IMR-90 (cell line): ENCODE data around the gene KLHL14. TPM values are rescaled to one million over a fixed set of nuclear protein-coding genes. Genes with fewer than 3 reads are reported as not detected.

Experiments
- ATAC-seq: fragments of 200-7000 bp; cut with Tn5 transposase; 2 replicates; pipeline ENCODE4 v1.9.1; 2020; ENCODE audit warnings: low read depth, mild to moderate bottlenecking, moderate library complexity
- BruUV-seq: library from RNA; stranded (reverse); fragments of 400-500 nt; replicated peaks from 2 replicates; lab custom pipeline; 2021; lab: Mats Ljungman, UMichigan
- CTCF ChIA-PET: fragments of 300-600 bp; formaldehyde crosslinking; extraction: SDS; loops from one replicate; lab custom pipeline; 2021; ENCODE audit warnings: antibody characterized with exemption; lab: Yijun Ruan, JAX
- POLR2A ChIA-PET: fragments of 300-600 bp; sonication (Branson Sonifier 250); formaldehyde crosslinking; loops from one replicate; lab custom pipeline; 2022; ENCODE audit warnings: antibody characterized with exemption; ENCODE audit not compliant: unreplicated experiment; lab: Charles Lee
- DNase-seq: peaks from one replicate; pipeline ENCODE4 v3.0.0; 2013
- H2AFZ ChIP-seq: replicated peaks from 2 replicates; pipeline ENCODE3; 2013; ENCODE audit warnings: low read length, mild to moderate bottlenecking; ENCODE audit not compliant: poor library complexity
- H2AK5ac ChIP-seq: 2 replicates; pipeline ENCODE4 v1.6.1; 2013; ENCODE audit warnings: low read depth, low read length, inconsistent platforms
- H2AK9ac ChIP-seq: replicated peaks from 2 replicates; pipeline ENCODE3; 2013; ENCODE audit warnings: mild to moderate bottlenecking, low read depth, low read length, moderate library complexity; ENCODE audit not compliant: poor library complexity
- H2BK120ac ChIP-seq: 2 replicates; pipeline ENCODE4 v1.6.1; 2013; ENCODE audit warnings: low read depth, low read length, inconsistent platforms
- H2BK15ac ChIP-seq: 3 replicates; pipeline ENCODE4 v1.6.1; 2013; ENCODE audit warnings: low read depth, low read length, inconsistent platforms
- H2BK20ac ChIP-seq: 2 replicates; pipeline ENCODE4 v1.6.1; 2013; ENCODE audit warnings: low read depth, mild to moderate bottlenecking, inconsistent platforms, low read length, moderate library complexity
- H2BK5ac ChIP-seq: 2 replicates; pipeline ENCODE4 v1.6.1; 2013; ENCODE audit warnings: mild to moderate bottlenecking, low read depth, low read length, inconsistent platforms; ENCODE audit not compliant: poor library complexity, severe bottlenecking
- H3K14ac ChIP-seq: replicated peaks from 2 replicates; pipeline ENCODE4 v1.6.1; 2013; ENCODE audit warnings: low read depth, low read length, inconsistent platforms
- H3K18ac ChIP-seq: 2 replicates; pipeline ENCODE4 v1.6.1; 2013; ENCODE audit warnings: low read depth, low read length, control low read depth
- H3K23ac ChIP-seq: 2 replicates; pipeline ENCODE4 v1.6.1; 2013; ENCODE audit warnings: low read depth, low read length, inconsistent platforms
- H3K27ac ChIP-seq: 2 replicates; pipeline ENCODE4 v1.5.1; 2013; ENCODE audit warnings: mild to moderate bottlenecking, control low read depth, low read length; ENCODE audit not compliant: insufficient read depth
- H3K27me3 ChIP-seq: 2 replicates; pipeline ENCODE4 v1.6.1; 2013; ENCODE audit warnings: low read length; ENCODE audit not compliant: control insufficient read depth, insufficient read depth
- H3K36me3 ChIP-seq: 2 replicates; pipeline ENCODE4 v1.6.1; 2013; ENCODE audit warnings: low read length, mixed read lengths; ENCODE audit not compliant: control insufficient read depth, insufficient read depth
- H3K4ac ChIP-seq: 2 replicates; pipeline ENCODE4 v1.6.1; 2013; ENCODE audit warnings: low read depth, low read length, inconsistent platforms
- H3K4me1 ChIP-seq: 2 replicates; pipeline ENCODE4 v1.6.1; 2013; ENCODE audit warnings: low read length, mixed read lengths; ENCODE audit not compliant: control insufficient read depth, insufficient read depth
- H3K4me2 ChIP-seq: 2 replicates; pipeline ENCODE4 v1.6.1; 2013; ENCODE audit warnings: low read depth, mild to moderate bottlenecking, control low read depth, low read length, moderate library complexity
- H3K4me3 ChIP-seq: 2 replicates; pipeline ENCODE4 v1.5.1; 2013; ENCODE audit warnings: low read depth, mild to moderate bottlenecking, control low read depth, low read length, moderate library complexity; ENCODE audit not compliant: insufficient read depth
- H3K56ac ChIP-seq: 2 replicates; pipeline ENCODE4 v1.6.1; 2013; ENCODE audit warnings: low read length, inconsistent platforms; ENCODE audit not compliant: insufficient read depth; ENCODE audit errors: extremely low read depth
- H3K79me1 ChIP-seq, 2 experiments: 2 replicates each; pipeline ENCODE4 v1.6.1; 2013; ENCODE audit warnings: low read length in 2 of 2, inconsistent platforms in 1 of 2, low read depth in 1 of 2
- H3K9ac ChIP-seq: 2 replicates; pipeline ENCODE4 v1.6.1; 2013; ENCODE audit warnings: low read depth, low read length, control low read depth
- H3K9me1 ChIP-seq: 2 replicates; pipeline ENCODE4 v1.6.1; 2013; ENCODE audit warnings: low read length, inconsistent platforms; ENCODE audit not compliant: insufficient read depth
- H3K9me3 ChIP-seq: 2 replicates; pipeline ENCODE4 v1.6.1; 2013; ENCODE audit warnings: low read length; ENCODE audit not compliant: control insufficient read depth, insufficient read depth
- H4K20me1 ChIP-seq: 2 replicates; pipeline ENCODE4 v1.6.1; 2013; ENCODE audit warnings: low read length, inconsistent platforms; ENCODE audit not compliant: insufficient read depth
- H4K5ac ChIP-seq: 2 replicates; pipeline ENCODE4 v1.6.1; 2013; ENCODE audit warnings: mild to moderate bottlenecking, low read depth, low read length, control low read depth
- H4K8ac ChIP-seq, 2 experiments: 2 replicates each; pipeline ENCODE4 v1.6.1; 2013; ENCODE audit warnings: low read depth in 2 of 2, low read length in 2 of 2, control low read depth in 1 of 2, inconsistent platforms in 1 of 2
- H4K91ac ChIP-seq: 2 replicates; pipeline ENCODE4 v1.6.1; 2013; ENCODE audit warnings: low read depth, low read length, inconsistent platforms; ENCODE audit not compliant: insufficient read depth
- CEBPB ChIP-seq: IDR thresholded peaks from 2 replicates; pipeline ENCODE4 v1.6.1; 2012; ENCODE audit warnings: low read depth, low read length, improper control_type of control experiment
- MAFK ChIP-seq: IDR thresholded peaks from 2 replicates; pipeline ENCODE4 v1.6.1; 2012; ENCODE audit warnings: low read depth, low read length, improper control_type of control experiment
- MAZ ChIP-seq: IDR thresholded peaks from 2 replicates; pipeline ENCODE4 v1.6.1; 2012; ENCODE audit warnings: low read depth, mild to moderate bottlenecking, low read length, improper control_type of control experiment, moderate library complexity, borderline replicate concordance
- MXI1 ChIP-seq: IDR thresholded peaks from 2 replicates; pipeline ENCODE4 v1.6.1; 2012; ENCODE audit warnings: low read depth, mild to moderate bottlenecking, low read length, moderate library complexity, borderline replicate concordance
- RCOR1 ChIP-seq: IDR thresholded peaks from 2 replicates; pipeline ENCODE4 v1.6.1; 2012; ENCODE audit warnings: mild to moderate bottlenecking, low read length, improper control_type of control experiment; ENCODE audit not compliant: insufficient replicate concordance
- RFX5 ChIP-seq: IDR thresholded peaks from 2 replicates; pipeline ENCODE4 v1.8.0; 2012; ENCODE audit warnings: low read depth, mild to moderate bottlenecking, low read length, moderate library complexity
- SMC3 ChIP-seq: fragments of 150-350 bp; IDR thresholded peaks from 2 replicates; pipeline ENCODE4 v1.6.1; 2016; ENCODE audit warnings: low read depth, mild to moderate bottlenecking, antibody characterized with exemption, low read length, moderate library complexity
- WGBS, 2 experiments: methylation state at CpG; one replicate each; pipeline versions ENCODE4 v1.1.5 to v1.1.7; 2013; ENCODE audit warnings: missing lambda C conversion rate in 2 of 2; ENCODE audit not compliant: insufficient read length in 1 of 2; ENCODE audit errors: extremely low coverage in 2 of 2; 5-methylcytosine and 5-hydroxymethylcytosine counted together
- dilution Hi-C: fragments of 300-500 bp; cut with HindIII; formaldehyde crosslinking; loops from one replicate; pipeline ENCODE4 v1.14.3; 2018; ENCODE audit warnings: low sequenced_read_pairs; ENCODE audit not compliant: unreplicated experiment
- in situ Hi-C: fragments of 300-500 bp; cut with MboI; formaldehyde crosslinking; loops from 3 replicates; pipeline ENCODE4 v1.14.3; 2019; ENCODE audit warnings: low sequenced_read_pairs, inconsistent platforms, mixed read lengths
- intact Hi-C: fragments of 100-400 bp; cut with micrococcal nuclease; formaldehyde crosslinking; loops from 2 replicates; pipeline ENCODE4 v1.10.0; 2022
- polyA plus RNA-seq, 3 experiments: library from polyadenylated mRNA; depleted of rRNA; stranded (reverse); fragments of >200 nt; gene quantifications; 2 replicates each; pipeline ENCODE4 v1.2.3, GENCODE V29; 2012; ENCODE audit warnings: low replicate concordance in 1 of 3
- total RNA-seq: library from RNA; depleted of rRNA; stranded (reverse); fragments of >200 nt; gene quantifications from 2 replicates; pipeline ENCODE4 v1.2.3, GENCODE V29; 2012
- TF ChIP-seq, protein P1 (sequence below): fragments of 150-350 bp; IDR thresholded peaks from 2 replicates; pipeline ENCODE4 v1.6.1; 2016; ENCODE audit warnings: low read depth, mild to moderate bottlenecking, low read length, moderate library complexity, borderline replicate concordance
- TF ChIP-seq, protein P2 (sequence below): fragments of 150-350 bp; IDR thresholded peaks from 2 replicates; pipeline ENCODE4 v1.6.1; 2017; ENCODE audit warnings: mild to moderate bottlenecking, antibody characterized with exemption, low read length, low read depth

Gene KLHL14
- total and polyA plus RNA-seq, 2 of the 4 experiments (the other 2 are of a cell fraction), result not detected

DNA sequence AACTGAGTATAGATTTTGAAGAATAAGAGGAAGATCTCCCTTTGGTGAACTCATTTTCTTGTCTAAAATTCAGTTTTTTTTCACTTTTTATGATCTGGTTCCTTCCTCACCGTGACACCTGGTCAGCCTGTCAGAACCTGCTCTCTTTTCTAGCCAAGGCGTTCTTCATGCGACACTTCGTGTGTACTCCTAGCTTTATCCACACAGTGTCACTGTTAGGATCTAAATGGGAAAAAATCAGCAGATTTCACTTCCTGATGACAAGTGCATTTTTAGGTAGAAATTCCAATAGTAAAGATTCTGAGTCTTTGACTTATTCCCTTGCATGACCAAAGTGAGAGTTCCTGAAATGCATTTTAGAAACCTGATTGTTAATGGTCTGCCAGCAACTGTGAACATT is 89.8 kb downstream of the KLHL14 start:
- H2BK120ac ChIP-seq, result no peak overlapping the region
- no peak overlapping the region for H3K27ac ChIP-seq
- no peak overlapping the region for H3K56ac ChIP-seq
- H3K4me3 ChIP-seq, result no peak overlapping the region
- no TSS peak for BruUV-seq
- in situ Hi-C loops (no loop called here), dilution Hi-C loops (no loop called here), intact Hi-C loops (no loop called here)
- H3K9me1 ChIP-seq, result no peaks in the 10 kb centered on the region
- H3K36me3 ChIP-seq, result no peaks in the 10 kb centered on the region
- no peak overlapping the region for H3K9ac ChIP-seq
- H4K5ac ChIP-seq, result no peak overlapping the region
- H2BK20ac ChIP-seq, result no peak overlapping the region
- no peak overlapping the region for H3K23ac ChIP-seq
- no peaks in the 10 kb centered on the region for H3K9me3 ChIP-seq
- H2BK5ac ChIP-seq, result no peak overlapping the region
- H4K20me1 ChIP-seq, result no peaks in the 10 kb centered on the region
- H2AFZ ChIP-seq, result no peak overlapping the region
- no peak overlapping the region for H4K91ac ChIP-seq
- ChIA-PET POLR2A (no interaction called here), CTCF (no interaction called here)
- no peak for DNase-seq
- H2AK9ac ChIP-seq, result no peak overlapping the region
- no peak overlapping the region for H3K14ac ChIP-seq
- no peak overlapping the region for H3K18ac ChIP-seq
- no CpG with 5 or more reads among the region's 4 CpGs for WGBS, 2 experiments
- no peaks in the 10 kb centered on the region for H3K4me1 ChIP-seq
- no peak for TF ChIP-seq RCOR1
- no peak for TF ChIP-seq MAFK
- TF ChIP-seq RFX5, result no peak
- TF ChIP-seq MAZ, result no peak
- TF ChIP-seq, protein P1, sequence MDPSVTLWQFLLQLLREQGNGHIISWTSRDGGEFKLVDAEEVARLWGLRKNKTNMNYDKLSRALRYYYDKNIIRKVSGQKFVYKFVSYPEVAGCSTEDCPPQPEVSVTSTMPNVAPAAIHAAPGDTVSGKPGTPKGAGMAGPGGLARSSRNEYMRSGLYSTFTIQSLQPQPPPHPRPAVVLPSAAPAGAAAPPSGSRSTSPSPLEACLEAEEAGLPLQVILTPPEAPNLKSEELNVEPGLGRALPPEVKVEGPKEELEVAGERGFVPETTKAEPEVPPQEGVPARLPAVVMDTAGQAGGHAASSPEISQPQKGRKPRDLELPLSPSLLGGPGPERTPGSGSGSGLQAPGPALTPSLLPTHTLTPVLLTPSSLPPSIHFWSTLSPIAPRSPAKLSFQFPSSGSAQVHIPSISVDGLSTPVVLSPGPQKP, result no peak
- TF ChIP-seq, protein P2, sequence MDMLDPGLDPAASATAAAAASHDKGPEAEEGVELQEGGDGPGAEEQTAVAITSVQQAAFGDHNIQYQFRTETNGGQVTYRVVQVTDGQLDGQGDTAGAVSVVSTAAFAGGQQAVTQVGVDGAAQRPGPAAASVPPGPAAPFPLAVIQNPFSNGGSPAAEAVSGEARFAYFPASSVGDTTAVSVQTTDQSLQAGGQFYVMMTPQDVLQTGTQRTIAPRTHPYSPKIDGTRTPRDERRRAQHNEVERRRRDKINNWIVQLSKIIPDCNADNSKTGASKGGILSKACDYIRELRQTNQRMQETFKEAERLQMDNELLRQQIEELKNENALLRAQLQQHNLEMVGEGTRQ, result no peak
- no peak for TF ChIP-seq SMC3
- TF ChIP-seq CEBPB, result no peak
- no peak for TF ChIP-seq MXI1
- no peaks in the 10 kb centered on the region for H3K27me3 ChIP-seq
- no peaks in the 10 kb centered on the region for H3K79me1 ChIP-seq
- H3K4ac ChIP-seq, result no peak overlapping the region
- no peak overlapping the region for H4K8ac ChIP-seq
- no peak overlapping the region for H2AK5ac ChIP-seq
- H3K4me2 ChIP-seq, result no peak overlapping the region
- H2BK15ac ChIP-seq, result no peak overlapping the region
- ATAC-seq, result no peak
